H1 (cell line): ENCODE data around the gene YWHAG. TPM values are rescaled to one million over a fixed set of nuclear protein-coding genes. Genes with fewer than 3 reads are reported as not detected.

ENCODE experiments used
- CTCF ChIA-PET: fragments of 300-600 bp; sonication (Branson Sonifier 250); formaldehyde crosslinking; loops from one replicate; lab custom pipeline; 2021; ENCODE audit not compliant: partially characterized antibody; lab: Charles Lee
- POLR2A ChIA-PET: fragments of 300-600 bp; sonication (Branson Sonifier 250); formaldehyde crosslinking; loops from one replicate; lab custom pipeline; 2021; ENCODE audit warnings: inconsistent platforms; ENCODE audit not compliant: partially characterized antibody; lab: Charles Lee
- DNase-seq, 2 experiments: peaks; one replicate each; pipeline versions ENCODE4 v3.0.0 to v3.0.0-alpha.2; 2010 to 2022; ENCODE audit warnings: low spot score in 2 of 2, low read depth in 1 of 2, mixed read lengths in 1 of 2
- FAIRE-seq: peaks from 2 replicates; lab custom pipeline; 2011; peaks lifted over from hg19 to GRCh38; lab: Jason Lieb, UNC
- H2AFZ ChIP-seq: 2 replicates; pipeline ENCODE4 v1.8.1; 2012; ENCODE audit warnings: low read length, inconsistent platforms
- H2AK5ac ChIP-seq: 2 replicates; pipeline ENCODE4 v1.6.1; 2013; ENCODE audit warnings: low read depth, low read length
- H2BK120ac ChIP-seq: replicated peaks from 2 replicates; pipeline ENCODE3; 2013; ENCODE audit warnings: low read depth, low read length, inconsistent platforms
- H2BK12ac ChIP-seq: 2 replicates; pipeline ENCODE4 v1.6.1; 2013; ENCODE audit warnings: low read depth, low read length
- H2BK15ac ChIP-seq: 2 replicates; pipeline ENCODE4 v1.6.1; 2013; ENCODE audit warnings: low read length
- H2BK20ac ChIP-seq: 2 replicates; pipeline ENCODE4 v1.6.1; 2013; ENCODE audit warnings: low read length
- H2BK5ac ChIP-seq: 2 replicates; pipeline ENCODE4 v1.6.1; 2013; ENCODE audit warnings: low read depth, low read length
- H3K14ac ChIP-seq: 2 replicates; pipeline ENCODE4 v1.6.1; 2013; ENCODE audit warnings: inconsistent platforms; ENCODE audit not compliant: insufficient read length
- H3K18ac ChIP-seq: 2 replicates; pipeline ENCODE4 v1.6.1; 2013; ENCODE audit warnings: low read length; ENCODE audit errors: extremely low read depth
- H3K23ac ChIP-seq: 2 replicates; pipeline ENCODE4 v1.6.1; 2013; ENCODE audit warnings: inconsistent platforms; ENCODE audit not compliant: insufficient read length
- H3K23me2 ChIP-seq: 2 replicates; pipeline ENCODE4 v1.6.1; 2013; ENCODE audit warnings: low read depth, low read length
- H3K27ac ChIP-seq: 2 replicates; pipeline ENCODE4 v1.6.1; 2011; ENCODE audit warnings: low read depth, low read length, inconsistent platforms
- H3K27me3 ChIP-seq, 4 experiments: replicated peaks in 1 of 4; 1 replicate in 1 of 4; 2 replicates in 3 of 4; pipeline versions ENCODE4 v1.6.1 to v1.8.1; 2011 to 2013; ENCODE audit warnings: low read length in 3 of 4, mild to moderate bottlenecking in 3 of 4, inconsistent platforms in 2 of 4, mixed read lengths in 2 of 4, moderate library complexity in 1 of 4; ENCODE audit not compliant: control insufficient read depth in 3 of 4, insufficient read depth in 3 of 4; ENCODE audit errors: extremely low read depth in 1 of 4
- H3K36me3 ChIP-seq, 4 experiments: 2 replicates each; pipeline versions ENCODE4 v1.6.1 to v1.8.1; 2011 to 2013; ENCODE audit warnings: mild to moderate bottlenecking in 4 of 4, low read length in 3 of 4, moderate library complexity in 2 of 4, control low read depth in 1 of 4, inconsistent platforms in 1 of 4; ENCODE audit not compliant: insufficient read depth in 4 of 4, control insufficient read depth in 2 of 4
- H3K4ac ChIP-seq: replicated peaks from 2 replicates; pipeline ENCODE3; 2013; ENCODE audit warnings: low read length, low read depth, mixed read lengths, inconsistent platforms; ENCODE audit not compliant: insufficient read length
- H3K4me1 ChIP-seq, 4 experiments: replicated peaks in 1 of 4; 1 replicate in 1 of 4; 2 replicates in 3 of 4; pipeline versions ENCODE4 v1.6.1 to v1.8.1; 2011 to 2013; ENCODE audit warnings: low read length in 3 of 4, inconsistent platforms in 2 of 4, mixed read lengths in 1 of 4; ENCODE audit not compliant: insufficient read depth in 4 of 4, control insufficient read depth in 3 of 4
- H3K4me2 ChIP-seq, 2 experiments: 2 replicates each; pipeline versions ENCODE4 v1.6.1 to v1.8.1; 2011 to 2013; ENCODE audit warnings: low read depth in 2 of 2, low read length in 2 of 2, control low read depth in 1 of 2, inconsistent platforms in 1 of 2, mild to moderate bottlenecking in 1 of 2; ENCODE audit not compliant: insufficient read depth in 1 of 2
- H3K4me3 ChIP-seq, 4 experiments: fragments of 200-600, 300-600 bp in 1 of 4; sonication (generic), shearing (Covaris generic), sonication (Bioruptor Twin) in 1 of 4; 2 replicates each; pipeline versions ENCODE4 v1.5.1 to v1.8.1; 2011 to 2016; ENCODE audit warnings: low read length in 4 of 4, low read depth in 3 of 4, control low read depth in 2 of 4, inconsistent platforms in 2 of 4, mild to moderate bottlenecking in 2 of 4, mixed read lengths in 1 of 4, moderate library complexity in 1 of 4; ENCODE audit not compliant: insufficient read depth in 2 of 4; ENCODE audit errors: extremely low read depth in 1 of 4
- H3K56ac ChIP-seq: replicated peaks from 2 replicates; pipeline ENCODE3; 2013; ENCODE audit warnings: low read depth, mild to moderate bottlenecking, mixed read lengths, low read length, inconsistent platforms; ENCODE audit not compliant: insufficient read length
- H3K79me1 ChIP-seq: 2 replicates; pipeline ENCODE4 v1.6.1; 2013; ENCODE audit warnings: low read depth, low read length, control low read depth
- H3K79me2 ChIP-seq, 2 experiments: 2 replicates each; pipeline versions ENCODE4 v1.6.1 to v1.8.1; 2012 to 2013; ENCODE audit warnings: low read length in 2 of 2, mild to moderate bottlenecking in 2 of 2, inconsistent platforms in 1 of 2; ENCODE audit not compliant: insufficient read depth in 2 of 2, control insufficient read depth in 1 of 2
- H3K9ac ChIP-seq, 4 experiments: replicated peaks in 1 of 4; 1 replicate in 1 of 4; 2 replicates in 3 of 4; pipeline versions ENCODE4 v1.6.1 to v1.8.1; 2011 to 2013; ENCODE audit warnings: low read depth in 3 of 4, low read length in 3 of 4, control low read depth in 2 of 4, mild to moderate bottlenecking in 2 of 4, moderate library complexity in 2 of 4, inconsistent platforms in 1 of 4; ENCODE audit errors: extremely low read depth in 1 of 4
- H3K9me3 ChIP-seq, 2 experiments: 2 replicates each; pipeline versions ENCODE4 v1.6.1 to v1.8.1; 2012 to 2013; ENCODE audit warnings: mild to moderate bottlenecking in 2 of 2, moderate library complexity in 2 of 2, control low read depth in 1 of 2, inconsistent platforms in 1 of 2, low read depth in 1 of 2, low read length in 1 of 2, mixed read lengths in 1 of 2; ENCODE audit not compliant: insufficient read depth in 2 of 2
- H4K20me1 ChIP-seq, 2 experiments: replicated peaks in 1 of 2; 2 replicates each; pipeline versions ENCODE3 to v1.8.1; 2011 to 2013; ENCODE audit warnings: inconsistent platforms in 2 of 2, low read length in 2 of 2, mild to moderate bottlenecking in 1 of 2; ENCODE audit not compliant: insufficient read depth in 2 of 2, control insufficient read depth in 1 of 2
- H4K5ac ChIP-seq: 2 replicates; pipeline ENCODE4 v1.6.1; 2013; ENCODE audit warnings: low read length, low read depth, mixed read lengths, inconsistent platforms; ENCODE audit not compliant: insufficient read length
- H4K8ac ChIP-seq: 2 replicates; pipeline ENCODE4 v1.8.0; 2013; ENCODE audit warnings: mild to moderate bottlenecking, moderate library complexity, low read length, inconsistent platforms; ENCODE audit not compliant: insufficient read depth; ENCODE audit errors: extremely low read depth
- H4K91ac ChIP-seq: replicated peaks from 2 replicates; pipeline ENCODE3; 2013; ENCODE audit warnings: low read length, mixed read lengths, inconsistent platforms; ENCODE audit not compliant: insufficient read length
- CBX8 ChIP-seq: fragments of 300-800, 300-1000 bp; sonication (generic); IDR thresholded peaks from 2 replicates; pipeline ENCODE4 v1.7.1; 2016; ENCODE audit warnings: low read depth, low read length, borderline replicate concordance
- CHD1 ChIP-seq: IDR thresholded peaks from 2 replicates; pipeline ENCODE4 v1.6.1; 2012; ENCODE audit warnings: low read depth, low read length, improper control_type of control experiment
- GTF2F1 ChIP-seq: IDR thresholded peaks from 2 replicates; pipeline ENCODE4 v1.6.1; 2012; ENCODE audit warnings: low read depth, low read length, improper control_type of control experiment, borderline replicate concordance
- KDM1A ChIP-seq: fragments of 200-600, 300-600 bp; sonication (generic); IDR thresholded peaks from 2 replicates; pipeline ENCODE4 v1.7.1; 2016; ENCODE audit warnings: mild to moderate bottlenecking, low read length, borderline replicate concordance
- PHF8 ChIP-seq: fragments of 200-600 bp; sonication (generic); conservative IDR thresholded peaks from 2 replicates; pipeline ENCODE4 v1.7.1; 2012; ENCODE audit warnings: low read depth, mild to moderate bottlenecking, inconsistent platforms, low read length, moderate library complexity
- POLR2AphosphoS5 ChIP-seq: IDR thresholded peaks from 2 replicates; pipeline ENCODE4 v1.6.1; 2011; ENCODE audit warnings: low read depth, low read length
- RXRA ChIP-seq: IDR thresholded peaks from 2 replicates; pipeline ENCODE4 v1.6.1; 2011; ENCODE audit warnings: low read depth, mild to moderate bottlenecking, low read length, moderate library complexity; ENCODE audit not compliant: insufficient read depth
- WGBS, 2 experiments: shearing (Covaris generic) in 1 of 2; methylation state at CpG; one replicate each; pipeline versions ENCODE4 v1.1.6 to v1.1.7; 2013 to 2015; ENCODE audit warnings: low lambda C conversion rate in 2 of 2, mixed read lengths in 2 of 2, inconsistent platforms in 1 of 2, low coverage in 1 of 2, missing lambda C conversion rate in 1 of 2; ENCODE audit not compliant: insufficient replicate concordance in 2 of 2, insufficient coverage in 1 of 2, insufficient read length in 1 of 2; ENCODE audit errors: extremely low coverage in 1 of 2, missing lambda C conversion rate in 1 of 2; 5-methylcytosine and 5-hydroxymethylcytosine counted together
- polyA plus RNA-seq, 7 experiments: library from polyadenylated mRNA; depleted of rRNA in 3 of 7; stranded (reverse) in 5 of 7; unstranded in 2 of 7; fragments of >200 nt in 5 of 7; fragments of 200-250 nt in 2 of 7; gene quantifications; 1 replicate in 5 of 7; 2 replicates in 1 of 7; 4 replicates in 1 of 7; pipeline versions ENCODE4 v1.2.1 to v1.2.3, GENCODE V29; 2011 to 2013; ENCODE audit warnings: missing spikeins in 2 of 7, mixed read lengths in 2 of 7
- total RNA-seq: library from RNA; stranded (reverse); fragmentation: NEBNext Ultra II Directional; extraction: Animal tissue kit (Norgen Biotek cat#: 25700); gene quantifications from 2 replicates; pipeline ENCODE4 v1.2.1, GENCODE V29; 2021

The YWHAG gene
- total and polyA plus RNA-seq, 2 of the 8 experiments (the other 6 are each of a cell fraction or from before 2014, with no cell fraction given) = 57.2 to 241 TPM

DNA sequence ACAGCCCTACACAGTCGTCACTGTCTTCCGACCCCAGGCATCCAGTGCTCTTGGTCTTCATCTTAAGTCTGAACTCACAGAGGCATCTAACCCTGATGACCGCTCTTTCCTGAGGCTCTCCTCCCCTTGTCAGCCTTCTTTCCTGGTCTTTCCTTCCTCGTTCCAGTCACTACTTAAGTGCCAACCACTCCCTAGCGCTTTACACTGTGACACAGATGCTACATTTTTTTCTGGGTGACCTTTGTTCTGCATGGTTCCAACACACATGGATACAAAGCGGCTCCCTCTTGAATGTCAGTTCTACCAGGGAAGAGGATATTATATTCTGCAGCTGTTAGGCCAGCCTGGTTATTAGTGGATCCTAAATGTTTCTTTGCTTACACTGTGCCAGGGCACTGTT, 12.7 kb downstream of the YWHAG start:
- H3K9ac ChIP-seq = no peak overlapping the region; a peak in 1 of 7 replicates
- WGBS, 2 experiments = 88% methylated on average over 6 of the region's 6 CpGs; no CpG with 5 or more reads in 1 of the 2 experiments
- CTCF ChIA-PET = no interaction called here
- H3K56ac ChIP-seq = no peak overlapping the region
- H2BK20ac ChIP-seq = no peak overlapping the region
- H3K4me2 ChIP-seq = no peak overlapping the region
- FAIRE-seq (no peak), DNase-seq (no peak)
- POLR2A ChIA-PET = no interaction called here
- H3K27ac ChIP-seq = no peak overlapping the region
- H4K91ac ChIP-seq = no peak overlapping the region
- H3K4me1 ChIP-seq = 0 out of 7 replicates have a peak, but pooled peaks cover 0 to 2% (median 0%) of the 10 kb centered on the region in 4 experiments
- H4K8ac ChIP-seq = no peak overlapping the region
- no peak overlapping the region for H2BK120ac ChIP-seq
- no peak overlapping the region for H4K5ac ChIP-seq
- H3K27me3 ChIP-seq = no peaks in the 10 kb centered on the region
- no peak overlapping the region for H2BK5ac ChIP-seq
- no peak overlapping the region for H3K23ac ChIP-seq
- no peaks in the 10 kb centered on the region for H3K23me2 ChIP-seq
- H2AK5ac ChIP-seq = no peak overlapping the region
- H3K79me2 ChIP-seq = peaks cover 52 to 99% of the 10 kb centered on the region in 2 experiments
- H4K20me1 ChIP-seq = peaks cover 35 to 48% of the 10 kb centered on the region in 2 experiments
- no peak overlapping the region for H3K4ac ChIP-seq
- no peak overlapping the region for H2BK15ac ChIP-seq
- H3K14ac ChIP-seq = no peak overlapping the region
- no peak overlapping the region for H3K18ac ChIP-seq
- no peak overlapping the region for H2AFZ ChIP-seq
- H3K4me3 ChIP-seq = no peak overlapping the region
- no peaks in the 10 kb centered on the region for H3K9me3 ChIP-seq
- peaks cover 16% of the 10 kb centered on the region for H3K79me1 ChIP-seq
- no peak for TF ChIP-seq CBX8
- no peak for TF ChIP-seq RXRA
- peak; percentile 41; the same call in 1 of the 2 replicates for TF ChIP-seq POLR2AphosphoS5
- TF ChIP-seq KDM1A = no peak
- no peak for TF ChIP-seq CHD1
- TF ChIP-seq GTF2F1 = no peak
- TF ChIP-seq PHF8 = no peak
- no peak overlapping the region for H2BK12ac ChIP-seq
- peaks cover 18 to 79% (median 60%) of the 10 kb centered on the region in 4 experiments for H3K36me3 ChIP-seq
